NK-92 (cell line): Measurements from ENCODE around the gene AFF3.
"Not testable (repeated sequence)": the region's sequence is repeated elsewhere in the genome, so short reads cannot be mapped to it uniquely, and the experiment has no call there.

Experiments used
- DNase-seq: peaks from one replicate; lab custom pipeline; 2025; ENCODE audit not compliant: unreplicated experiment; lab: John Stamatoyannopoulos, UW

The AFF3 gene

GRCh38 chr2:99938250-99938649 is 204.1 kb downstream of the AFF3 start:
- no peak for DNase-seq

DNA sequence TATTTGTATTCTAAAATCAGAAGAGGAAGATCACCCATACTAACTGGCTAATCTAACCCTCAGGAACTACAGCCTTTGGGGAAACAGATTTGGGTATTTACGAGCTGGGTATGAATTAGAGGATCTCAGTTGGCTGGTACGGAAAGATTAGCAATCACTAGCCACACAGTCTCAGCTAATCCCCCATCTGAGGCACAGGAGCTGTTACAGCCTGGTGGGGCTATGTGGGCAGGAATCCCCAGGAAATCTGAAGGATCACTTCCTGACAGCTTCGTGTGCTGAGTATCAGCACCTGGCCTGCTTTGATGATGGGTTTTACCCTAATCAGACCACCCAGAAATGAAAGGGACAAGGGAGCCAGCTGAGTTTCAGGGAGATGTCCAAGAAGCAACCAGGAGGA is 206.3 kb downstream of the AFF3 start:
- DNase-seq = no peak

DNA sequence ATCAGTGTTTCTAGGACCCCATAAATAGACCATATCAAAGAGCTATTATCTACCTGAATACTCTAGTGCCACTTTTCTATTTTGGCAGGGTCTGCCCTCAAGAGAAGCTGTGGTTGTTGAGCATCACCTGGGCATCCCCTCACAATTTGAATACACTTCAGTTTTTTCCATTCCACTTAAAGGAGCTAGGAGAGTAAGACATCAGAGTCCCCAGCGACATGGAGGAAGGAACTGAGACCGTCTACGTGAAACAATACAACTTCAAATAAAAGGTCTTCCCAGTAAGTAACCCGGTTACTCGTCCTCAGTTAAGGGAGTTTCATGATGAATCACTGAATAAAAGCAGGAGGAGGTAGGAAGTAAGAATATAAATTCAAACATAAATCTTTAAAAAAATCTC is 206.7 kb downstream of the AFF3 start:
- DNase-seq = no peak

GRCh38 chr2:99933894-99934650 is 208.3 kb downstream of the AFF3 start:
- no peak for DNase-seq

DNA sequence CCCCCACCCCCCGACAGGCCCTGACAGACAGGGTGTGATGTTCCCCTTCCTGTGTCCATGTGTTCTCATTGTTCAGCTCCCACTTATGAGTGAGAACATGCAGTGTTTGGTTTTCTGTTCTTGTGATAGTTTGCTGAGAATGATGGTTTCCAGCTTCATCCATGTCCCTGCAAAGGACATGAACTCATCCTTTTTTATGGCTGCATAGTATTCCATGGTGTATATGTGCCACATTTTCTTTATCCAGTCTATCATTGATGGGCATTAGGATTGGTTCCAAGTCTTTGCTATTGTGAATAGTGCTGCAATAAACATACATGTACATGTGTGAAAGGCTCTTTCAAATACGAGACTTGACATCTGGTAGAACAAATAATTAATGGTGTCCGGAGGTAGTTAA is 208.9 kb downstream of the AFF3 start:
- DNase-seq = not testable (repeated sequence)

- DNase-seq = no peak
Observed at GRCh38 chr2:99928470-99929053, 213.8 kb downstream of the AFF3 start.

- DNase-seq = not testable (repeated sequence)
Observed at GRCh38 chr2:99927690-99928207, 214.6 kb downstream of the AFF3 start.

DNA sequence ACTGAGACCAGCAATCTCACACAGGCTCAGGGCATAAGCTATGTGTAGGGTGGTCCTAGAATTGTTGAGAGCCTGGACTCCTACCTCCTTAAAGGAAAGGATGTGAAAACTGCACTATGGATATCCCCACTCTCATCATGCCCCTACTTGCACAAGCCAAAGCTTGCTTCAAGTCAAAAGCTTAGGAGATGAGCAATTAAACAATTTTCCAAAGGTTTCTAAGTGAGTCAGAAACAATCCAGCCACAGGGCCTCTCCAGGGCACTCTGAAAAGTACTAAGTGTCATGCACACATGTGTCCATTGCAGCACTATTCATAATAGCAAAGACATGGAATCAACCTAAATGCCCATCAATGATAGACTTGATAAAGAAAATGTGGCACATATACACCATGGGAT is 215.4 kb downstream of the AFF3 start:
- no peak for DNase-seq

- DNase-seq = no peak
Observed at GRCh38 chr2:99925960-99926359, 216.4 kb downstream of the AFF3 start.

GRCh38 chr2:99922664-99923063 is 219.7 kb downstream of the AFF3 start:
- DNase-seq = no peak

DNA sequence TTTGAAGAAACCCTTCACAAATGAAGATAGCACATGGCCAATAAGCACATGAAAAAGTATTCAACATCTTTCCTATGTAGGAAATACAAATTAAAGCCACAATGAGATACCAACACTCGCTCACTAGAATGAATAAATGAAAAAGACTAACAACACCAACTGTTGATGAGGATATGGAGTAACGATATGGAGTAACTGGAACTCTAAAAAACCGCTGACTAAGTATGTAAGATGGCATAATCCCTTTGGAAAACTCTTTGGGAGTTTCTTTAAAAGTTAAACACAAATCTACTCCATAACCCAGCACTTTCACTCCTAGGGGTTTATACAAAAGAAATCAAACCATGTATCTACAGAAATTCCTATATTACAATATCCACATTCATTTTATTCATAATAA is 220.5 kb downstream of the AFF3 start:
- DNase-seq = no peak

GRCh38 chr2:99918389-99918788 is 224.0 kb downstream of the AFF3 start:
- DNase-seq = no peak

- no peak for DNase-seq
Observed at GRCh38 chr2:99915108-99915675, 227.2 kb downstream of the AFF3 start.

GRCh38 chr2:99911736-99912135 is 230.7 kb downstream of the AFF3 start:
- DNase-seq = no peak

DNA sequence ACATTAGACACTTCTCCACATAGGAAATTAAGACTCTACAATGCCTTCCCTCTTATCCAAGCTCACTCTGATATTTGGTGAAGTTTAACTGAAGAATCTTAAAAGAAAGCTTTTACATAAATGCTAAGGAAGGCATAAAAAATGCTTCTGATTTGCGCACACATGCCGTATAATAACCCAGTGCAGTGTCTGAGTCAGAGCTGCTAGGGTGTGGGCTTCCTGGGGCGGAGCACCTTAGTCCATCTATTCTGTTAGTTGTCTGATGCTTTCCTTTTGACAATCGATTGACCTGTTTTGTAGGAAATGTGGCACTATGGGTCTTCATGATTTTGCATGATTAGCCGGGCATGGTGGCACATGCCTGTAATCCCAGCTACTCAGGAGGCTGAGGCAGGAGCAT is 231.5 kb downstream of the AFF3 start:
- no peak for DNase-seq

DNA sequence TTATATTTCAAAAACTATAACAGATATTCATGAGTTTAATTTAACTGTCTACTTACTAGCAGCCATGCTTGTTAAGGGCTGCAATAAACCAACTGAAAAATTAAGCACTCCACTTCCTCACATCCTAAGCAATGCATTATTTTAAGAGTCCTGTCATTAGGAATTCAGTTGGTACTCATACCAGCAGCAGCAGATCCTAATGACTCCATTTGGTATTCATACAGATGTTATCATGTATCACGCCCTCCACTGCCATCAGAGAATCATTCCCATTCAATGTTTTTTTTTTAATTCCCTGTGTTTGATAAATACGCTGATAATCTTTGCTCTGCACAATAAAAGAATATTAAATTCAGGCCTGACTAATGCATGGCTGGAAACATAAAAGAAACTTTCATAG is 236.8 kb downstream of the AFF3 start:
- DNase-seq = no peak

DNA sequence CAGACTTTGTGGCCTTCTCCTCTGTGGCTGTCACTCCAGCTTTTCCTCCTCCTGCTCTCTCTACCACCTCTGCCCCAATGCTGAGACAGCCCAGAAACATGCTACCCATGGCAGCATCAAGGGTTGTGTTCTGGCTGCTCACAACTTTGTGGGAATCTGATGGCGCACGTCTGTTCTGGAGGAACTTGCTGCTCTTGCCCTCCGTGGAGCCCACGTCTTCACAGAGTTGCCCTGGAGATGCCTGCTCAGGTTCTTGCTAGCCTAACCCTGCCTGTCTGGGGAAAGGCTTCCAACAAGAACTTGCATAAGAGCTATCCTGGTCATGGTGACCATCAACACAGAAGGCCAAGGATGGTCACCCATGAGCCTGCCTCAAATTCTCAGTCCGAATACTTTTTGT is 237.4 kb downstream of the AFF3 start:
- DNase-seq = no peak

DNA sequence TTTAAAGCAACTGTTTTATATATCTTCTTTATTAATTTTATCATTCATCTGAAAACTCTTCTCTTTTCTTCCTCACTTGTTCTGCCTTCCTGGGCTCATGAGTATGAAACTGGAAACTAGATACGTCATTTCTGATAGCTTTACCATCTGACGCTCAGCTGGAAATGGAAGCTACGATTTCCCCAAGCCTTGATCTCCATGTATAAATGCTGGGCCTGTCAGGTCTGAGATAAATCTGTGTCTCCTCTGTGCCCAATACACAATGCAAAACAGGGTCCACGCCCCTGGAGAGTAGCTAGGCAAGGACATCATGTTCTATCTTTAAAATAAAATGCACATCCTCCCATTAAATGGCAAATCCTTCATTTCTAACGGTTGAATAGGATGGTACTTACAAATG is 238.4 kb downstream of the AFF3 start:
- DNase-seq = no peak

- DNase-seq = no peak
Observed at GRCh38 chr2:99900556-99900955, 241.8 kb downstream of the AFF3 start.

GRCh38 chr2:99899882-99900281 is 242.5 kb downstream of the AFF3 start:
- no peak for DNase-seq

GRCh38 chr2:99899058-99899855 is 243.1 kb downstream of the AFF3 start:
- DNase-seq = no peak
